ENCODE results near the gene SP5.
"Not testable (repeated sequence)": the region's sequence is repeated elsewhere in the genome, so short reads cannot be mapped to it uniquely, and the experiment has no call there.

SP5 gene

DNA sequence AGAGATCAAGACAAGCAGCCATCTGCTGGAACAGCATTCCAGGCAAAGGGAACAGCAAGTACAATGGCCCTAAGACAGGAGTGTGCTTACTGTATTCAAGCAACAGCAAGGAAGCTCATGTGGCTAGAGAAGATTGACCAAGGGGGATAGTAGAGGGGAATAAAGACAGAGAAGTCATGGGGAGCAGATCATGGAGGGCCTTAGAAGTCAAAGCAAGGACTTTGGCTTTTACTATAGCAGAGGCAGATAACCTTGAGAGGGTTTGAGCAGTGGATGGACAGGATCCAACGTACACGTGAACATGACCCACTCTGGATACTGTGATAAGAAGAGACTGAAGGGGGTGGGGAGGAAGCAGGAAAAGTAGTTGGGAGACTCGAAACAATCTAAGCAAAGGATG lies 26.9 kb downstream of the SP5 start:
- TF ChIP-seq, protein P1, sequence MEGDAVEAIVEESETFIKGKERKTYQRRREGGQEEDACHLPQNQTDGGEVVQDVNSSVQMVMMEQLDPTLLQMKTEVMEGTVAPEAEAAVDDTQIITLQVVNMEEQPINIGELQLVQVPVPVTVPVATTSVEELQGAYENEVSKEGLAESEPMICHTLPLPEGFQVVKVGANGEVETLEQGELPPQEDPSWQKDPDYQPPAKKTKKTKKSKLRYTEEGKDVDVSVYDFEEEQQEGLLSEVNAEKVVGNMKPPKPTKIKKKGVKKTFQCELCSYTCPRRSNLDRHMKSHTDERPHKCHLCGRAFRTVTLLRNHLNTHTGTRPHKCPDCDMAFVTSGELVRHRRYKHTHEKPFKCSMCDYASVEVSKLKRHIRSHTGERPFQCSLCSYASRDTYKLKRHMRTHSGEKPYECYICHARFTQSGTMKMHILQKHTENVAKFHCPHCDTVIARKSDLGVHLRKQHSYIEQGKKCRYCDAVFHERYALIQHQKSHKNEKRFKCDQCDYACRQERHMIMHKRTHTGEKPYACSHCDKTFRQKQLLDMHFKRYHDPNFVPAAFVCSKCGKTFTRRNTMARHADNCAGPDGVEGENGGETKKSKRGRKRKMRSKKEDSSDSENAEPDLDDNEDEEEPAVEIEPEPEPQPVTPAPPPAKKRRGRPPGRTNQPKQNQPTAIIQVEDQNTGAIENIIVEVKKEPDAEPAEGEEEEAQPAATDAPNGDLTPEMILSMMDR (IDR thresholded peaks at IDR 0.05; ENCODE audit: extremely low read depth, missing control alignments), result no peak
- DNase-seq (ENCODE audit: low spot score), result no peak

DNA sequence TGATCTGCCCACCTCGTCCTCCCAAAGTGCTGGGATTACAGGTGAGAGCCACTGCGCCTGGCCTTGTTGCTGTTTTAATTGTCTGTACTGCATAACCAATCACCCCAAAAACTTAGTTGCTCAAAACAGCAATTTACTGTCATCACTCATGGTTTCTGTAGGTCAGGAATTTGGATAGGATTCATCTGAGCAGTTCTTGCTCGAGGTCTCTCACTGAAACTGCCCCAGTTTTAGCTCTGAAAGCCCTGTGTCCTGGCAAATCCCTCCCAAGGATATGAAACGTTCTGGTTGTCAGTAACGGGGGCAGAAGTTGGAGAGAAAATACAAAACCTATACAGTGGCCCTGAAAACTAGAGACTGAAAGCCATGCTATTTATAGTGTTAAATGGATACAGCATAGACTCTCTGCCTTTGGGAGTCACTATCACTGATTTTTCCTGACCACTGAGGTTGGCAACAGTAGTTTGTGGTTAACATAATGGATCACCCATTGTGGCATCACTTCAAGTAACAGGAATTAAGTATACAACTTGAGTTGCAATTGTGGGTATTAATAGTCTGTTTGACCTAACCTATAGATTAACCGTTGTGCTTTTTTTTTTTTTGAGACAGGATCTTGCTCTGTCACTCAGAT lies 27.9 kb downstream of the SP5 start:
- TF ChIP-seq, protein P1 (IDR thresholded peaks at IDR 0.05; ENCODE audit: extremely low read depth, missing control alignments), result no peak
- DNase-seq (ENCODE audit: low spot score), result no peak

DNA sequence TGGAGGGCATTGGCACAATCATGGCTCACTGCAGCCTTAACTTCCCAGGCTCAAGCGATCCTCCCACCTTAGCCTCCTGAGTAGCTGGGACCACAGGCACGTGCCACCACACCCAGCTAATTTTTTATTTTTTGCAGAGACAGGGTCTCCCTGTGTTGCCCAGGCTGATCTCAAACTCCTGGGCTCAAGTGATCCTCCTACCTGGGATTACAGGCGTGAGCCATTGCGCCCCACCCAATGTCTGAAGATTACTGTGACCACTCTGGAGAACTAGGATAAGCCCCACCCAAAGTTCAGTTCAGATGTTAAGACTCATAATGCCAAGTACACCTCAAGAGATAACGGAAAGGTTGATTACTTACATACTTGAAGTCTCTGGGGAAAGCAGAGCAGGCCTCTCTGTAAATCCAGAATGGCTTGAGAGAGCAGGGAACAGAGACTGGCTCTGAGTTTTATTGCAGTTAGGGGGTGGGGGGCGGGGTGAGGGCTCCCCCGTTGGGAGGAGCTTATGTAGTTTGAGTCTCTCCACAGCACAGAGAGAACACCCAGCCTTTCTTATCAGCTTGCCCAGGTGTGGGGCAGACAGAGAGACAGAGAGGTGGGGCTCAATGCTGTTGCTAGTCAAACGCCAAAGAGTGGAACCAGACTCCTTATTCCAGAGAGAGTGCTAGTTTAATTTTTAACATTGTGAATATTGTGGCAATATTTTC lies 28.5 kb downstream of the SP5 start:
- TF ChIP-seq, protein P1 (IDR thresholded peaks at IDR 0.05; ENCODE audit: extremely low read depth, missing control alignments), result no peak
- no peak for DNase-seq (ENCODE audit: low spot score)

DNA sequence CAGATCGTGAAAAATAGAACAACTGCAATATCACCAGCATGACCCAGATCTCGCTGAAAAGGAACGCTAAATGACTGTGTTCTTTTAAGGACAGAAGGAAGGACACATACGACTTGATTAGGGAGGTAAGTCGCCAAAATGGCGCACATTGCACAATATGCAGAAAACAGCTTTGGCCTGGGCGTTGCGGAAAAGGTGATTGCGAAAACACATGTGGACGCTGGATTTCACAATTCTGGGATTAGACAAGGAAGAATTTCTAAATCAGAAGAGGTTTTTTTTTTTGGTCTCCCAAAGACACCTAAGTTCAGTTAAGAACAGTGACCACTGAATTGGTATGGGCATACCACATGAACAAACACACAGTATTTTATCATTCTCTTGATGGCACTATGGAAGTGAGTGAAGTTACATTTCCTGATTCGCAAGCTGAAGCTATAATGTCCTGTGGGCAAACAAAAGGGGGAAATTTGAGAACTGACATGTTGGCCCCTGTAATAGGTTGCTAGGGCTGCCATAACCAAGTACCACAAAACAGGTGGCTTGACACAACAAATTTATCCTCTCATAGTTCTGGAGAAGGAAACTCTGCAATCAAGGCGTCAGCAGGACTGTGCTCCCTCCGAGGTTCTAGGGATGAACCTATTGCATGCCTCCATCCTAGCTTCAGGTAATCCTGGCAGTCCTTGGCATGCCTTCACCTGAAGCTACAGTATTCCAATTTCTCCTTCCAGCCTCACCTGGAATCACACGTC lies 29.3 kb downstream of the SP5 start:
- DNase-seq (ENCODE audit: low spot score), result no peak

DNA sequence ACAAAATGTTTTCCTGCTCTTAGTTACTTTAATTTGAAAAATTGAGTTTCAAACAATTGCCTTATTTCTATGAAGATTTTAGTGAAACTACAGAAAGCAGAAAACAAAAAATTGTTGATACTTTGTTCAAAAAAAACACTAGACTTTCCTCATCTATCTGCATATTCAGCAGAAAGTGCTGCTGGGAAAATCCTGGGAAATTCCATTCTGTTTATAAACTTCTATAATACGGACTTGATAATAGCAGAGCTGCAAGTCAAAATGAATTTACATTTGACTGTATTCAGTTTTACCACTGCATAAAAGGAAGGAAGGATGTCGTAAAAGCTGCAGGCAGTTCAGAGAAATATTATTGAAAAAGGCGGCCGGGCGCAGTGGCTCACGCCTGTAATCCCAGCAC lies 30.2 kb downstream of the SP5 start:
- DNase-seq (ENCODE audit: low spot score), result no peak
- TF ChIP-seq, protein P1 (IDR thresholded peaks at IDR 0.05; ENCODE audit: extremely low read depth, missing control alignments), result no peak

More for the DNA sequence above, 29.3 kb downstream of the SP5 start:
- TF ChIP-seq, protein P1 (IDR thresholded peaks at IDR 0.05; ENCODE audit: extremely low read depth, missing control alignments), result no peak

DNA sequence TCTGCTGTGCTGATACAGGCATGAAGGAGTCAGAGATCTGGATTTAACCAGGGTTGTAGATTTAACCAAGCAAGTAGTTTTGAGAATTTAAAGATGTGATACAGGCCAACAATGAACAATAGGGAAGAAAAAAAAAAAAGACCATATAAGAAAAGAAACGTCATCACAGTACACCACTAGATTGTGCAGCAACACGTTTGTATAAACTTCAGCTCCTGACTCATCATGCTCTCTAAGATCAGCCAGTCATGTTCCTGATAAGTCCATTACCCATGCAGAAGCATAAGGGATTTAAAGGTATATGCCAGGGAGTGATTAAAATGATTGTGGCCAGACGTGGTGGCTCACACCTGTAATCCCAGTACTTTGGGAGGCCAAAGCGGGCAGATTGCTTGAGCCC lies 32.8 kb downstream of the SP5 start:
- DNase-seq (ENCODE audit: low spot score), result no peak
- TF ChIP-seq, protein P1 (IDR thresholded peaks at IDR 0.05; ENCODE audit: extremely low read depth, missing control alignments), result no peak

DNA sequence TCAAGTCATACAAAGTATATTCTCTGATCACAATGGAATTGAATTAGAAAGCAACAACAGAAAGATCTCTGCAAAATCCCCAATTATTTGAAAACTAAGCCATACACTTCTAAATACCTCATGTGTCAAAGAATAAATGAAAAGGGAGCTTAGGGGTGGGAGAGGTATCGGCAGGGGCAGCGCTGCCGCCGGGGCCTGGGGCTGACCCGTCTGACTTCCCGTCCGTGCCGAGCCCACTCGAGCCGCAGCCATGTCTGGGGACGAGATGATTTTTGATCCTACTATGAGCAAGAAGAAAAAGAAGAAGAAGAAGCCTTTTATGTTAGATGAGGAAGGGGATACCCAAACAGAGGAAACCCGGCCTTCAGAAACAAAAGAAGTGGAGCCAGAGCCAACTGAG lies 36.4 kb downstream of the SP5 start:
- not testable (repeated sequence) for DNase-seq (ENCODE audit: low spot score)

Measured in GM20000 (cell line).